Liver (tissue), 3 donors: ENCODE results near the gene SCARF1.

Source experiments
- EGR1 ChIP-seq, 2 donors: IDR thresholded peaks; 2 replicates each; pipeline ENCODE4 v1.6.1; 2016 to 2018; ENCODE audit warnings: antibody characterized with exemption in 2 of 2, low read depth in 2 of 2
- FOXA1 ChIP-seq: IDR thresholded peaks from 2 replicates; pipeline ENCODE4 v1.6.1; 2016; ENCODE audit warnings: antibody characterized with exemption
- GABPA ChIP-seq, 2 donors: IDR thresholded peaks in 1 of 2; conservative IDR thresholded peaks in 1 of 2; 2 replicates each; pipeline ENCODE4 v1.6.1; 2016; ENCODE audit warnings: antibody characterized with exemption in 2 of 2, mild to moderate bottlenecking in 1 of 2, moderate library complexity in 1 of 2
- HNF4A ChIP-seq, 2 donors: conservative IDR thresholded peaks; 2 replicates each; pipeline ENCODE4 v1.6.1; 2016; ENCODE audit warnings: antibody characterized with exemption in 2 of 2, mild to moderate bottlenecking in 2 of 2
- NR2F2 ChIP-seq: IDR thresholded peaks from 2 replicates; pipeline ENCODE4 v1.6.1; 2016; ENCODE audit warnings: antibody characterized with exemption
- RAD21 ChIP-seq, 2 donors: IDR thresholded peaks; 2 replicates each; pipeline ENCODE4 v1.6.1; 2016; ENCODE audit warnings: antibody characterized with exemption in 2 of 2, mild to moderate bottlenecking in 2 of 2
- REST ChIP-seq: IDR thresholded peaks from 2 replicates; pipeline ENCODE4 v1.6.1; 2016; ENCODE audit warnings: antibody characterized with exemption, mild to moderate bottlenecking
- SP1 ChIP-seq: IDR thresholded peaks from 2 replicates; pipeline ENCODE4 v1.6.1; 2018; ENCODE audit warnings: antibody characterized with exemption, mild to moderate bottlenecking
- TAF1 ChIP-seq: conservative IDR thresholded peaks from 2 replicates; pipeline ENCODE4 v1.6.1; 2016; ENCODE audit warnings: antibody characterized with exemption, mild to moderate bottlenecking
- YY1 ChIP-seq: IDR thresholded peaks from 2 replicates; pipeline ENCODE4 v1.6.1; 2016; ENCODE audit warnings: antibody characterized with exemption, mild to moderate bottlenecking
- ZBTB33 ChIP-seq: IDR thresholded peaks from 2 replicates; pipeline ENCODE4 v1.6.1; 2016; ENCODE audit warnings: antibody characterized with exemption
- TF ChIP-seq, protein P1 (sequence below): fragments of 150-350 bp; IDR thresholded peaks from 2 replicates; pipeline ENCODE4 v1.5.1; 2017; ENCODE audit warnings: improper control_type of control experiment, low read depth, low read length; ENCODE audit not compliant: missing input control
- TF ChIP-seq, protein P2 (sequence below): IDR thresholded peaks from 2 replicates; pipeline ENCODE4 v1.6.1; 2016; ENCODE audit warnings: antibody characterized with exemption
- TF ChIP-seq, protein P3 (sequence below): IDR thresholded peaks from 2 replicates; pipeline ENCODE4 v1.6.1; 2016; ENCODE audit warnings: antibody characterized with exemption
- donor health status: healthy.
- donor health status: healthy.

GRCh38 chr17:1627182-1627981 lies 18.1 kb downstream of the SCARF1 start:
- no peak for TF ChIP-seq EGR1 (IDR thresholded peaks at IDR 0.05; ENCODE audit: low read depth in 2 of 2)
- TF ChIP-seq SP1: no peak
- TF ChIP-seq, protein P1, sequence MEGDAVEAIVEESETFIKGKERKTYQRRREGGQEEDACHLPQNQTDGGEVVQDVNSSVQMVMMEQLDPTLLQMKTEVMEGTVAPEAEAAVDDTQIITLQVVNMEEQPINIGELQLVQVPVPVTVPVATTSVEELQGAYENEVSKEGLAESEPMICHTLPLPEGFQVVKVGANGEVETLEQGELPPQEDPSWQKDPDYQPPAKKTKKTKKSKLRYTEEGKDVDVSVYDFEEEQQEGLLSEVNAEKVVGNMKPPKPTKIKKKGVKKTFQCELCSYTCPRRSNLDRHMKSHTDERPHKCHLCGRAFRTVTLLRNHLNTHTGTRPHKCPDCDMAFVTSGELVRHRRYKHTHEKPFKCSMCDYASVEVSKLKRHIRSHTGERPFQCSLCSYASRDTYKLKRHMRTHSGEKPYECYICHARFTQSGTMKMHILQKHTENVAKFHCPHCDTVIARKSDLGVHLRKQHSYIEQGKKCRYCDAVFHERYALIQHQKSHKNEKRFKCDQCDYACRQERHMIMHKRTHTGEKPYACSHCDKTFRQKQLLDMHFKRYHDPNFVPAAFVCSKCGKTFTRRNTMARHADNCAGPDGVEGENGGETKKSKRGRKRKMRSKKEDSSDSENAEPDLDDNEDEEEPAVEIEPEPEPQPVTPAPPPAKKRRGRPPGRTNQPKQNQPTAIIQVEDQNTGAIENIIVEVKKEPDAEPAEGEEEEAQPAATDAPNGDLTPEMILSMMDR: no peak
- no peak for TF ChIP-seq RAD21 (IDR thresholded peaks at IDR 0.05)
- TF ChIP-seq ZBTB33: no peak
- TF ChIP-seq, protein P2, sequence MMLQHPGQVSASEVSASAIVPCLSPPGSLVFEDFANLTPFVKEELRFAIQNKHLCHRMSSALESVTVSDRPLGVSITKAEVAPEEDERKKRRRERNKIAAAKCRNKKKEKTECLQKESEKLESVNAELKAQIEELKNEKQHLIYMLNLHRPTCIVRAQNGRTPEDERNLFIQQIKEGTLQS: no peak
- no peak for TF ChIP-seq REST
- TF ChIP-seq, protein P3, sequence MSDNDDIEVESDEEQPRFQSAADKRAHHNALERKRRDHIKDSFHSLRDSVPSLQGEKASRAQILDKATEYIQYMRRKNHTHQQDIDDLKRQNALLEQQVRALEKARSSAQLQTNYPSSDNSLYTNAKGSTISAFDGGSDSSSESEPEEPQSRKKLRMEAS: no peak
- no peak for TF ChIP-seq TAF1
- no peak for TF ChIP-seq FOXA1
- no peak for TF ChIP-seq HNF4A (conservative IDR thresholded peaks at IDR 0.05)
- no peak for TF ChIP-seq GABPA (IDR thresholded peaks at IDR 0.05 in 1 of 2, conservative IDR thresholded peaks at IDR 0.05 in 1 of 2)
- TF ChIP-seq NR2F2: no peak
- TF ChIP-seq YY1: no peak
